ELF-1 (cell line): ENCODE results near the gene TOP3B.

Experiments
- DNase-seq: peaks from one replicate; pipeline ENCODE4 v3.0.0-alpha.2; 2016; ENCODE audit warnings: low read depth, low spot score

Gene TOP3B

GRCh38 chr22:21963286-21963685, 19.3 kb downstream of the TOP3B start:
- DNase-seq = no peak

GRCh38 chr22:21962655-21962949, 20.0 kb downstream of the TOP3B start:
- DNase-seq = no peak

- no peak for DNase-seq
These were observed 20.5 kb downstream of the TOP3B start for GRCh38 chr22:21961886-21962654.

- no peak for DNase-seq
These were observed 21.3 kb downstream of the TOP3B start for GRCh38 chr22:21961127-21961867.

GRCh38 chr22:21960200-21961126, 22.1 kb downstream of the TOP3B start:
- DNase-seq = no peak

- DNase-seq = no peak
These were observed 23.1 kb downstream of the TOP3B start for GRCh38 chr22:21959274-21960074.

GRCh38 chr22:21958360-21959273, 24.0 kb downstream of the TOP3B start:
- no peak for DNase-seq

GRCh38 chr22:21952586-21953571, 29.7 kb downstream of the TOP3B start, which contains the start of gene PPM1F:
TSS of gene PPM1F (minus strand) at chr22:21952848. CDS start at chr22:21946048, 6,800 bp downstream.
- DNase-seq = peak; percentile 85

- peak; percentile 86 for DNase-seq
These were observed 30.6 kb downstream of the TOP3B start for GRCh38 chr22:21951931-21952465.

GRCh38 chr22:21951062-21951461, 31.5 kb downstream of the TOP3B start:
- no peak for DNase-seq

GRCh38 chr22:21949948-21950347, 32.6 kb downstream of the TOP3B start:
- DNase-seq = no peak

- DNase-seq = no peak
These were observed 33.0 kb downstream of the TOP3B start for GRCh38 chr22:21949569-21949918.

- no peak for DNase-seq
These were observed 33.6 kb downstream of the TOP3B start for GRCh38 chr22:21948824-21949568.

GRCh38 chr22:21948390-21948789, 34.2 kb downstream of the TOP3B start:
- peak; percentile 38 for DNase-seq

GRCh38 chr22:21947040-21948014, 35.3 kb downstream of the TOP3B start:
- DNase-seq = peak; percentile 63

GRCh38 chr22:21946262-21946925, 36.2 kb downstream of the TOP3B start:
- no peak for DNase-seq
